ENCODE measurements around the gene ZNF444.

DNA sequence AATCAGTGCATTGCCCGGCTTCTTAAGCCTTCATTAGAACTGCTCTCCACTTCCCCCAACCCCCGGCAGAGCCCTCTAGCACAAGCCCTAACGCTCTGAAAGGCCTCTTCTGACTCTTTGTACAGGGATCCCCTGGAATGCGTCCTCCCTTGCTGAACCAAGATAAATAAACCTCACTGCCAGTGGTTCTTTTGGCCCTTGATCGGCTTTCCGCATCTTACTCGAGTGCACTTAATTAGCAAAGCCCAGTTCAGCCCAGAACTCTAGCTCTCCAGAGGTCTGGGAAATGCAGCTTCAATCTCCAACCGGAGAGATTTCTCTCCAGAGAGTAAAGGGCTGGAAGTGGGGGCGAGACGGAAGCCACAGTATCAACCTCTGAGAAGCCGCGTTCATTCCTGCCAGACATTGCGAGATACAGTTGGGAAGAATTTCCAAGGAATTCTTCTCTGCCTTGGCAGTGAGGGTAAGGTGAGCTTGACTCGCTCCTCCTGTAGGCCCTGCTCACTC lies 8.7 kb upstream of the ZNF444 start:
- no peak for TF ChIP-seq GATA2 (IDR thresholded peaks at IDR 0.05; ENCODE audit: low read depth, low read length)
- no peak for TF ChIP-seq GATA3 (IDR thresholded peaks at IDR 0.05; ENCODE audit: low read depth, low read length)

All from SH-SY5Y (cell line).